Stomach smooth muscle (tissue), 2 donors: ENCODE data around the gene MMP23B.

ENCODE experiments used
- H3K27ac ChIP-seq: one replicate; pipeline ENCODE4 v1.7.0; 2013; ENCODE audit warnings: mild to moderate bottlenecking, low read length, inconsistent platforms
- H3K27me3 ChIP-seq, 2 donors: one replicate each; pipeline ENCODE4 v1.7.0; 2013; ENCODE audit warnings: low read length in 2 of 2; ENCODE audit not compliant: insufficient read depth in 2 of 2, control insufficient read depth in 1 of 2
- H3K36me3 ChIP-seq, 2 donors: one replicate each; pipeline ENCODE4 v1.7.0; 2013; ENCODE audit warnings: low read length in 2 of 2; ENCODE audit not compliant: control insufficient read depth in 2 of 2, insufficient read depth in 2 of 2
- H3K4me1 ChIP-seq: one replicate; pipeline ENCODE4 v1.7.0; 2013; ENCODE audit warnings: low read length; ENCODE audit not compliant: control insufficient read depth, insufficient read depth
- H3K4me3 ChIP-seq, 2 donors: one replicate each; pipeline ENCODE4 v1.7.0; 2013; ENCODE audit warnings: low read length in 2 of 2
- H3K9ac ChIP-seq, 2 donors: one replicate each; pipeline ENCODE4 v1.7.0; 2013; ENCODE audit warnings: low read length in 2 of 2, mild to moderate bottlenecking in 1 of 2
- H3K9me3 ChIP-seq, 2 donors: one replicate each; pipeline ENCODE4 v1.7.0; 2013; ENCODE audit warnings: low read length in 2 of 2; ENCODE audit not compliant: control insufficient read depth in 2 of 2
- donor health status: healthy.
- donor health status: Pancreatic carcinoma.

Gene MMP23B

GRCh38 chr1:1622010-1622787, 9.8 kb upstream of the MMP23B start:
- H3K36me3 ChIP-seq = peaks cover 0 to 5% of the 10 kb centered on the region in 2 donors
- no peaks in the 10 kb centered on the region for H3K9me3 ChIP-seq
- no peak overlapping the region for H3K9ac ChIP-seq
- H3K4me1 ChIP-seq = peaks cover 13% of the 10 kb centered on the region
- no peaks in the 10 kb centered on the region for H3K27me3 ChIP-seq
- H3K27ac ChIP-seq = no peak overlapping the region
- H3K4me3 ChIP-seq = no peak overlapping the region

GRCh38 chr1:1622788-1623094, 9.2 kb upstream of the MMP23B start:
- Histone ChIP-seq H3K9ac (no peak overlapping the region), H3K4me3 (no peak overlapping the region), H3K9me3 (no peaks in the 10 kb centered on the region), H3K27me3 (no peaks in the 10 kb centered on the region), H3K36me3 (peaks cover 0 to 5% of the 10 kb centered on the region in 2 donors), H3K27ac (no peak overlapping the region), H3K4me1 (peaks cover 8% of the 10 kb centered on the region)

GRCh38 chr1:1623181-1623630, 8.8 kb upstream of the MMP23B start:
- Histone ChIP-seq H3K9me3 (no peaks in the 10 kb centered on the region), H3K9ac (no peak overlapping the region), H3K36me3 (peaks cover 1 to 4% of the 10 kb centered on the region in 2 donors), H3K27ac (no peak overlapping the region), H3K4me3 (no peak overlapping the region), H3K27me3 (no peaks in the 10 kb centered on the region), H3K4me1 (peaks cover 3% of the 10 kb centered on the region)

- Histone ChIP-seq H3K36me3 (peaks cover 3 to 4% of the 10 kb centered on the region in 2 donors), H3K4me1 (no peaks in the 10 kb centered on the region), H3K27ac (no peak overlapping the region), H3K27me3 (no peaks in the 10 kb centered on the region), H3K4me3 (no peak overlapping the region), H3K9me3 (no peaks in the 10 kb centered on the region), H3K9ac (no peak overlapping the region)
These were observed 8.1 kb upstream of the MMP23B start for GRCh38 chr1:1623631-1624442.

- Histone ChIP-seq H3K9ac (no peak overlapping the region), H3K9me3 (no peaks in the 10 kb centered on the region), H3K27me3 (peaks cover 0 to 5% of the 10 kb centered on the region in 2 donors), H3K36me3 (peaks cover 3 to 4% of the 10 kb centered on the region in 2 donors), H3K4me1 (no peaks in the 10 kb centered on the region), H3K4me3 (no peak overlapping the region), H3K27ac (no peak overlapping the region)
These were observed 7.2 kb upstream of the MMP23B start for GRCh38 chr1:1624443-1625403.

- peaks cover 3 to 4% of the 10 kb centered on the region in 2 donors for H3K36me3 ChIP-seq
- H3K4me3 ChIP-seq = no peak overlapping the region
- H3K9ac ChIP-seq = no peak overlapping the region
- H3K27me3 ChIP-seq = peaks cover 0 to 7% of the 10 kb centered on the region in 2 donors
- H3K4me1 ChIP-seq = no peaks in the 10 kb centered on the region
- no peaks in the 10 kb centered on the region for H3K9me3 ChIP-seq
- no peak overlapping the region for H3K27ac ChIP-seq
These were observed 6.6 kb upstream of the MMP23B start for GRCh38 chr1:1625404-1625775.

GRCh38 chr1:1625824-1626206, 6.2 kb upstream of the MMP23B start:
- no peak overlapping the region for H3K27ac ChIP-seq
- H3K36me3 ChIP-seq = peaks cover 3 to 4% of the 10 kb centered on the region in 2 donors
- no peaks in the 10 kb centered on the region for H3K9me3 ChIP-seq
- H3K4me3 ChIP-seq = no peak overlapping the region
- H3K27me3 ChIP-seq = peaks cover 0 to 11% of the 10 kb centered on the region in 2 donors
- H3K4me1 ChIP-seq = peaks cover 2% of the 10 kb centered on the region
- no peak overlapping the region for H3K9ac ChIP-seq

- Histone ChIP-seq H3K27ac (no peak overlapping the region), H3K9ac (no peak overlapping the region), H3K9me3 (no peaks in the 10 kb centered on the region), H3K4me1 (peaks cover 2% of the 10 kb centered on the region), H3K36me3 (peaks cover 3 to 4% of the 10 kb centered on the region in 2 donors), H3K4me3 (no peak overlapping the region), H3K27me3 (peaks cover 0 to 16% of the 10 kb centered on the region in 2 donors)
These were observed 5.5 kb upstream of the MMP23B start for GRCh38 chr1:1626207-1627141.

GRCh38 chr1:1627261-1627828, 4.6 kb upstream of the MMP23B start:
- Histone ChIP-seq H3K36me3 (peaks cover 3 to 4% of the 10 kb centered on the region in 2 donors), H3K27me3 (peaks cover 0 to 24% of the 10 kb centered on the region in 2 donors), H3K9ac (no peak overlapping the region), H3K27ac (no peak overlapping the region), H3K9me3 (no peaks in the 10 kb centered on the region), H3K4me3 (no peak overlapping the region), H3K4me1 (peaks cover 6% of the 10 kb centered on the region)
